SK-N-SH (cell line): Measurements from ENCODE around the gene CDH18. TPM values are rescaled to one million over a fixed set of nuclear protein-coding genes. Genes with fewer than 3 reads are reported as not detected.
A peak's percentile ranks its signal among the peaks of the same experiment; 100 is the strongest.

ENCODE experiments used
- CTCF ChIA-PET: fragments of 300-600, 350-600 bp; formaldehyde crosslinking; extraction: SDS; loops from one replicate; lab custom pipeline; 2021; lab: Yijun Ruan, JAX
- POLR2A ChIA-PET: fragments of 350-600 bp; sonication (Branson Sonifier 250); formaldehyde crosslinking; extraction: SDS; loops from one replicate; lab custom pipeline; 2020; ENCODE audit warnings: antibody characterized with exemption, inconsistent platforms; lab: Yijun Ruan, JAX
- DNase-seq: peaks from one replicate; pipeline ENCODE4 v3.0.0; 2012
- H2AFZ ChIP-seq: fragments of 200-600 bp; sonication (generic); 2 replicates; pipeline ENCODE4 v1.8.1; 2016; ENCODE audit warnings: antibody characterized with exemption, mild to moderate bottlenecking, low read depth
- H3F3A ChIP-seq: fragments of 200-600 bp; sonication (generic); replicated peaks from 2 replicates; pipeline ENCODE3; 2016; ENCODE audit warnings: antibody characterized with exemption, mild to moderate bottlenecking; ENCODE audit not compliant: insufficient read depth
- H3K27ac ChIP-seq, 2 experiments: fragments of 200-500 bp in 1 of 2; fragments of 200-600 bp in 1 of 2; sonication (Bioruptor generic) in 1 of 2; sonication (generic), shearing (Covaris generic) in 1 of 2; 2 replicates each; pipeline versions ENCODE4 v1.5.1 to v1.6.1; 2014 to 2016; ENCODE audit warnings: low read depth in 2 of 2, inconsistent platforms in 1 of 2, low read length in 1 of 2, mild to moderate bottlenecking in 1 of 2, mixed read lengths in 1 of 2
- H3K27me3 ChIP-seq: fragments of 200-600 bp; sonication (generic), shearing (Covaris generic); 2 replicates; pipeline ENCODE4 v1.6.1; 2016; ENCODE audit warnings: mixed run types; ENCODE audit not compliant: insufficient read depth
- H3K36me3 ChIP-seq, 2 experiments: fragments of 200-500 bp in 1 of 2; fragments of 200-600 bp in 1 of 2; sonication (Bioruptor generic) in 1 of 2; sonication (generic) in 1 of 2; replicated peaks in 1 of 2; 2 replicates each; pipeline versions ENCODE3 to v1.5.1; 2014 to 2016; ENCODE audit warnings: low read length in 1 of 2, mild to moderate bottlenecking in 1 of 2; ENCODE audit not compliant: insufficient read depth in 2 of 2, control insufficient read depth in 1 of 2
- H3K4me1 ChIP-seq, 2 experiments: fragments of 200-500 bp in 1 of 2; fragments of 200-600 bp in 1 of 2; sonication (Bioruptor generic) in 1 of 2; sonication (generic), shearing (Covaris generic) in 1 of 2; 2 replicates each; pipeline versions ENCODE4 v1.5.1 to v1.6.1; 2014 to 2016; ENCODE audit warnings: low read depth in 1 of 2, low read length in 1 of 2, mixed run types in 1 of 2; ENCODE audit not compliant: insufficient read depth in 2 of 2, control insufficient read depth in 1 of 2
- H3K4me2 ChIP-seq: fragments of 200-600 bp; sonication (generic), shearing (Covaris generic); 2 replicates; pipeline ENCODE4 v1.6.1; 2017; ENCODE audit warnings: mixed run types
- H3K4me3 ChIP-seq, 2 experiments: fragments of 200-500 bp in 1 of 2; fragments of 200-600 bp in 1 of 2; sonication (Bioruptor generic) in 1 of 2; sonication (generic), shearing (Covaris generic) in 1 of 2; 2 replicates each; pipeline versions ENCODE4 v1.5.1 to v1.8.1; 2014 to 2016; ENCODE audit warnings: low read depth in 2 of 2, inconsistent platforms in 1 of 2, low read length in 1 of 2, mild to moderate bottlenecking in 1 of 2, mixed read lengths in 1 of 2, moderate library complexity in 1 of 2
- H3K79me2 ChIP-seq: fragments of 200-600 bp; sonication (generic); 2 replicates; pipeline ENCODE4 v1.8.1; 2017; ENCODE audit warnings: mild to moderate bottlenecking; ENCODE audit not compliant: insufficient read depth
- H3K9ac ChIP-seq: fragments of 200-600 bp; sonication (generic); 2 replicates; pipeline ENCODE4 v1.6.1; 2017; ENCODE audit warnings: mixed run types
- H3K9me2 ChIP-seq: fragments of 200-600 bp; sonication (generic); 2 replicates; pipeline ENCODE4 v1.6.1; 2017; ENCODE audit warnings: mixed run types
- H3K9me3 ChIP-seq: fragments of 200-600 bp; sonication (generic); 2 replicates; pipeline ENCODE4 v1.6.1; 2017; ENCODE audit warnings: mixed run types, mild to moderate bottlenecking, moderate library complexity
- H4K20me1 ChIP-seq: fragments of 200-600 bp; sonication (generic); 2 replicates; pipeline ENCODE4 v1.6.1; 2017; ENCODE audit warnings: mild to moderate bottlenecking, mixed run types; ENCODE audit not compliant: insufficient read depth
- CHD2 ChIP-seq: fragments of 150-350 bp; IDR thresholded peaks from 2 replicates; pipeline ENCODE4 v1.6.1; 2018; ENCODE audit warnings: low read length; ENCODE audit not compliant: partially characterized antibody
- EP300 ChIP-seq, 2 experiments: IDR thresholded peaks; 2 replicates each; pipeline versions ENCODE4 v1.4.0 to v1.6.1; 2012; ENCODE audit warnings: borderline replicate concordance in 1 of 2, low read depth in 1 of 2, low read length in 1 of 2
- GATA2 ChIP-seq: sonication (generic); formaldehyde crosslinking; IDR thresholded peaks from 2 replicates; pipeline ENCODE4 v1.5.0; 2020; ENCODE audit warnings: mild to moderate bottlenecking, missing genetic modification reagents
- MEF2A ChIP-seq: IDR thresholded peaks from 2 replicates; pipeline ENCODE4 v1.4.0; 2012; ENCODE audit warnings: low read depth, borderline replicate concordance
- NFIC ChIP-seq: IDR thresholded peaks from 2 replicates; pipeline ENCODE4 v1.4.0; 2012; ENCODE audit warnings: borderline replicate concordance
- NRF1 ChIP-seq: IDR thresholded peaks from 2 replicates; pipeline ENCODE4 v1.6.1; 2012; ENCODE audit warnings: low read depth, mild to moderate bottlenecking, low read length
- TAF1 ChIP-seq: IDR thresholded peaks from 2 replicates; pipeline ENCODE4 v1.6.1; 2012; ENCODE audit warnings: low read depth, mild to moderate bottlenecking, low read length, moderate library complexity, borderline replicate concordance
- WGBS: methylation state at CpG from one replicate; pipeline ENCODE4 v1.1.6; 2017; ENCODE audit warnings: low lambda C conversion rate; 5-methylcytosine and 5-hydroxymethylcytosine counted together
- polyA plus RNA-seq, 3 experiments: library from polyadenylated mRNA; depleted of rRNA; stranded (reverse); fragments of >200 nt; gene quantifications; 2 replicates each; pipeline ENCODE4 v1.2.3, GENCODE V29; 2012
- TF ChIP-seq, protein P1 (sequence below): IDR thresholded peaks from 2 replicates; pipeline ENCODE4; 2012
- TF ChIP-seq, protein P2 (sequence below): IDR thresholded peaks from 2 replicates; pipeline ENCODE4 v1.4.0; 2012; ENCODE audit warnings: low read depth, borderline replicate concordance
- TF ChIP-seq, protein P3 (sequence below): fragments of 150-350 bp; IDR thresholded peaks from 2 replicates; pipeline ENCODE4 v1.6.1; 2016; ENCODE audit warnings: mild to moderate bottlenecking, low read depth, low read length

CDH18 gene
- polyA plus RNA-seq, 1 of the 3 experiments (the other 2 are of a cell fraction) = 6.0 TPM

DNA sequence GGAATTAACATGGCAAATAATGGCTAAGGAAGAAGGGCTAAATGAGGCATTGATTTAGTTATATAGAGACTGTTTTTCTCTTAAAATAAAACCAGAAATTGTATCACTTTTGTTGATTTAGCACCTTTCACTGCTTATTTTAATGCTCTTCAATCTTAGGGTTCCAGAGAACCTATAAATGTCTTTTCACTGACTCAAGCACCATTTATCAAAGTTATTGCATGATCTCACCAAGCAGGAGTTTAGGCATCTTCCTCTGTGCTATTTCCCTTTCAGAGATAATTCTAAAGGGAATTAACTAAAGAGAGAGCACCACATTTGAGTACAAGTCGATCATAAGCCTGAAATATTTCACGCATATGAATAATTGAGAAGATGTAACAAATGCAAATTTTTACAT lies 357.1 kb downstream of the CDH18 start:
- H3K36me3 ChIP-seq = no peaks in the 10 kb centered on the region
- no peaks in the 10 kb centered on the region for H3K27me3 ChIP-seq
- peaks cover 4% of the 10 kb centered on the region for H3F3A ChIP-seq
- ChIA-PET CTCF (no interaction called here), POLR2A (no interaction called here)
- H3K4me2 ChIP-seq = no peak overlapping the region
- no peaks in the 10 kb centered on the region for H3K9me3 ChIP-seq
- H3K27ac ChIP-seq = no peak overlapping the region
- TF ChIP-seq CHD2 (no peak), MEF2A (no peak), EP300 (IDR thresholded peaks at IDR 0.05; ENCODE audit: borderline replicate concordance in 1 of 2, low read depth in 1 of 2, low read length in 1 of 2) (no peak), TAF1 (no peak)
- TF ChIP-seq, protein P1, sequence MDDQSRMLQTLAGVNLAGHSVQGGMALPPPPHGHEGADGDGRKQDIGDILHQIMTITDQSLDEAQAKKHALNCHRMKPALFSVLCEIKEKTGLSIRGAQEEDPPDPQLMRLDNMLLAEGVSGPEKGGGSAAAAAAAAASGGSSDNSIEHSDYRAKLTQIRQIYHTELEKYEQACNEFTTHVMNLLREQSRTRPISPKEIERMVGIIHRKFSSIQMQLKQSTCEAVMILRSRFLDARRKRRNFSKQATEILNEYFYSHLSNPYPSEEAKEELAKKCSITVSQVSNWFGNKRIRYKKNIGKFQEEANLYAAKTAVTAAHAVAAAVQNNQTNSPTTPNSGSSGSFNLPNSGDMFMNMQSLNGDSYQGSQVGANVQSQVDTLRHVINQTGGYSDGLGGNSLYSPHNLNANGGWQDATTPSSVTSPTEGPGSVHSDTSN = peak; percentile 53
- TF ChIP-seq, protein P2, sequence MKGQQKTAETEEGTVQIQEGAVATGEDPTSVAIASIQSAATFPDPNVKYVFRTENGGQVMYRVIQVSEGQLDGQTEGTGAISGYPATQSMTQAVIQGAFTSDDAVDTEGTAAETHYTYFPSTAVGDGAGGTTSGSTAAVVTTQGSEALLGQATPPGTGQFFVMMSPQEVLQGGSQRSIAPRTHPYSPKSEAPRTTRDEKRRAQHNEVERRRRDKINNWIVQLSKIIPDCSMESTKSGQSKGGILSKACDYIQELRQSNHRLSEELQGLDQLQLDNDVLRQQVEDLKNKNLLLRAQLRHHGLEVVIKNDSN = no peak
- TF ChIP-seq, protein P3, sequence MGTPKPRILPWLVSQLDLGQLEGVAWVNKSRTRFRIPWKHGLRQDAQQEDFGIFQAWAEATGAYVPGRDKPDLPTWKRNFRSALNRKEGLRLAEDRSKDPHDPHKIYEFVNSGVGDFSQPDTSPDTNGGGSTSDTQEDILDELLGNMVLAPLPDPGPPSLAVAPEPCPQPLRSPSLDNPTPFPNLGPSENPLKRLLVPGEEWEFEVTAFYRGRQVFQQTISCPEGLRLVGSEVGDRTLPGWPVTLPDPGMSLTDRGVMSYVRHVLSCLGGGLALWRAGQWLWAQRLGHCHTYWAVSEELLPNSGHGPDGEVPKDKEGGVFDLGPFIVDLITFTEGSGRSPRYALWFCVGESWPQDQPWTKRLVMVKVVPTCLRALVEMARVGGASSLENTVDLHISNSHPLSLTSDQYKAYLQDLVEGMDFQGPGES = no peak
- no peaks in the 10 kb centered on the region for H3K4me1 ChIP-seq
- H2AFZ ChIP-seq = no peak overlapping the region
- no peak for DNase-seq
- WGBS = 40% methylated on average over 2 of the region's 2 CpGs
- H4K20me1 ChIP-seq = no peaks in the 10 kb centered on the region
- no peak overlapping the region for H3K9ac ChIP-seq
- H3K9me2 ChIP-seq = no peaks in the 10 kb centered on the region
- no peak overlapping the region for H3K4me3 ChIP-seq
- no peaks in the 10 kb centered on the region for H3K79me2 ChIP-seq

DNA sequence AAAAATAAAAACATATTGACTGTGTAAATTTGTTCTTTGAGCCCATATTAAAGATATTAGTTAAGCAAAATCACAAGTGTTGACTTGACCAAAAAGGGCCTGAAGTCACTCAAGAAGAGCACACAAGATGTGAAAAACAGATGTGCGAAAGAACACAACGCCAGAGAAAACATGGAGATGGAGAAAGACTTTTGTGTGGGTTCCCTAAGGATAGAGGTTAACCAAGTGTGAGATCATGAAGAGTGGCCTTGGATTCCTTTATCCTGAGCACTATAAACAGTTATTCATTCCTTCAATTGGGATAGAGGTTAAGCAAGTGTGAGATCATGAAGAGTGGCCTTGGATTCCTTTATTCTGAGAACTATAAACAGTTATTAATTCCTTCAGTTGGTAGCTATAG lies 361.8 kb downstream of the CDH18 start:
- Histone ChIP-seq H3K27me3 (no peaks in the 10 kb centered on the region), H3K36me3 (no peaks in the 10 kb centered on the region), H3K27ac (no peak overlapping the region), H3K4me2 (no peak overlapping the region), H3K4me3 (no peak overlapping the region), H3K79me2 (no peaks in the 10 kb centered on the region), H3F3A (peaks cover 4% of the 10 kb centered on the region), H2AFZ (no peak overlapping the region), H3K4me1 (no peaks in the 10 kb centered on the region), H4K20me1 (no peaks in the 10 kb centered on the region), H3K9me2 (no peaks in the 10 kb centered on the region), H3K9ac (no peak overlapping the region), H3K9me3 (no peaks in the 10 kb centered on the region)
- POLR2A ChIA-PET = no interaction called here
- TF ChIP-seq NFIC = no peak
- no peak for TF ChIP-seq GATA2 (CRISPR knock-in tag)
- TF ChIP-seq NRF1 = no peak
- TF ChIP-seq, protein P2 = no peak
- 33% methylated on average over 2 of the region's 2 CpGs for WGBS
- no peak for DNase-seq
- CTCF ChIA-PET = no interaction called here
